HepG2 (cell line): ENCODE data around the gene LGALS9. TPM values are rescaled to one million over a fixed set of nuclear protein-coding genes. Genes with fewer than 3 reads are reported as not detected.

Source experiments
- ARNTL ChIP-seq: sonication (generic); formaldehyde crosslinking; IDR thresholded peaks from 2 replicates; pipeline ENCODE4 v1.4.0; 2020; ENCODE audit warnings: mild to moderate bottlenecking, missing genetic modification reagents
- DRAP1 ChIP-seq: IDR thresholded peaks from 2 replicates; pipeline ENCODE4 v1.6.1; 2016; ENCODE audit warnings: missing genetic modification reagents, missing compliant biosample characterization
- MTF2 ChIP-seq: sonication (generic); formaldehyde crosslinking; IDR thresholded peaks from 2 replicates; pipeline ENCODE4 v1.5.0; 2020; ENCODE audit warnings: missing genetic modification reagents, borderline replicate concordance
- NFE2L1 ChIP-seq: sonication (generic); formaldehyde crosslinking; IDR thresholded peaks from 2 replicates; pipeline ENCODE4 v1.4.0; 2020; ENCODE audit warnings: missing genetic modification reagents, mild to moderate bottlenecking, borderline replicate concordance
- NONO ChIP-seq, 2 experiments: fragments of 450-650 bp in 1 of 2; sonication (generic) in 1 of 2; formaldehyde crosslinking in 1 of 2; IDR thresholded peaks in 1 of 2; conservative IDR thresholded peaks in 1 of 2; 2 replicates each; pipeline versions ENCODE4 v1.6.1 to v1.8.0; 2017 to 2022; ENCODE audit warnings: mild to moderate bottlenecking in 1 of 2, missing genetic modification reagents in 1 of 2, moderate library complexity in 1 of 2
- RBM22 ChIP-seq: fragments of 200-400 bp; formaldehyde crosslinking; optimal IDR thresholded peaks from 2 replicates; pipeline ENCODE3; 2017; ENCODE audit warnings: mild to moderate bottlenecking, low read length, moderate library complexity
- SMAD1 ChIP-seq: sonication (generic); formaldehyde crosslinking; IDR thresholded peaks from 2 replicates; pipeline ENCODE4 v1.4.0; 2020; ENCODE audit warnings: missing genetic modification reagents, low read depth, mild to moderate bottlenecking, borderline replicate concordance
- STAG1 ChIP-seq: sonication (generic); formaldehyde crosslinking; IDR thresholded peaks from 2 replicates; pipeline ENCODE4 v1.4.0; 2020; ENCODE audit warnings: missing genetic modification reagents
- TBL1XR1 ChIP-seq: fragments of 150-350 bp; IDR thresholded peaks from 2 replicates; pipeline ENCODE4 v1.6.1; 2014; ENCODE audit warnings: borderline replicate concordance, low read length; ENCODE audit not compliant: partially characterized antibody
- TMF1 ChIP-seq: sonication (generic); formaldehyde crosslinking; IDR thresholded peaks from 2 replicates; pipeline ENCODE4 v1.8.1; 2022; ENCODE audit warnings: low read depth, missing genetic modification reagents
- ZNF124 ChIP-seq: sonication (generic); formaldehyde crosslinking; IDR thresholded peaks from 2 replicates; pipeline ENCODE4 v1.4.0; 2020; ENCODE audit warnings: missing genetic modification reagents
- ZNF337 ChIP-seq: sonication (generic); formaldehyde crosslinking; IDR thresholded peaks from 2 replicates; pipeline ENCODE4 v1.5.1; 2020; ENCODE audit warnings: missing genetic modification reagents, low read depth, mild to moderate bottlenecking, borderline replicate concordance
- ZNF468 ChIP-seq: sonication (generic); formaldehyde crosslinking; IDR thresholded peaks from 2 replicates; pipeline ENCODE4 v1.8.0; 2022; ENCODE audit warnings: mild to moderate bottlenecking, moderate library complexity, missing genetic modification reagents
- ZNF501 ChIP-seq: sonication (generic); formaldehyde crosslinking; IDR thresholded peaks from 2 replicates; pipeline ENCODE4 v1.5.1; 2020; ENCODE audit warnings: mild to moderate bottlenecking, moderate library complexity, missing genetic modification reagents
- ZNF644 ChIP-seq: IDR thresholded peaks from 2 replicates; pipeline ENCODE4 v1.6.1; 2016; ENCODE audit warnings: low read depth
- ZNF784 ChIP-seq: sonication (generic); formaldehyde crosslinking; IDR thresholded peaks from 2 replicates; pipeline ENCODE4 v1.5.1; 2020; ENCODE audit warnings: missing genetic modification reagents, mild to moderate bottlenecking, borderline replicate concordance
- ZNF83 ChIP-seq: sonication (generic); formaldehyde crosslinking; IDR thresholded peaks from 2 replicates; pipeline ENCODE4 v1.4.0; 2020; ENCODE audit warnings: missing genetic modification reagents, mild to moderate bottlenecking, borderline replicate concordance
- polyA plus RNA-seq, 8 experiments: library from polyadenylated mRNA; depleted of rRNA in 3 of 8; stranded (reverse) in 7 of 8; unstranded in 1 of 8; fragments of >200 nt; fragmentation: Illumina TruSeq in 4 of 8; extraction: Trizol in 4 of 8; gene quantifications; 2 replicates each; pipeline versions ENCODE4 v1.2.1 to v1.2.3, GENCODE V29; 2011 to 2016; ENCODE audit warnings: low read depth in 4 of 8, missing spikeins in 1 of 8, mixed read lengths in 1 of 8; ENCODE audit not compliant: insufficient read depth in 1 of 8
- total RNA-seq, 5 experiments: library from RNA; depleted of rRNA; stranded (reverse); fragments of >200 nt; fragmentation: Illumina TruSeq; extraction: Trizol; gene quantifications; 2 replicates each; pipeline ENCODE4 v1.2.3, GENCODE V29; 2016; ENCODE audit warnings: low read depth in 1 of 5
- TF ChIP-seq, protein P1 (sequence below): sonication (generic); formaldehyde crosslinking; IDR thresholded peaks from 2 replicates; pipeline ENCODE4 v1.4.0; 2020; ENCODE audit warnings: missing genetic modification reagents
- TF ChIP-seq, protein P2 (sequence below): sonication (generic); formaldehyde crosslinking; IDR thresholded peaks from 2 replicates; pipeline ENCODE4 v1.4.0; 2020; ENCODE audit warnings: mild to moderate bottlenecking, missing genetic modification reagents
- TF ChIP-seq, protein P3 (sequence below): sonication (generic); formaldehyde crosslinking; IDR thresholded peaks from 2 replicates; pipeline ENCODE4 v1.5.1; 2020; ENCODE audit warnings: mild to moderate bottlenecking, moderate library complexity, missing genetic modification reagents

LGALS9 gene
- total and polyA plus RNA-seq, 2 of the 13 experiments (the other 11 are each of a cell fraction or from before 2014, with no cell fraction given): 0.40 to 1.4 TPM

DNA sequence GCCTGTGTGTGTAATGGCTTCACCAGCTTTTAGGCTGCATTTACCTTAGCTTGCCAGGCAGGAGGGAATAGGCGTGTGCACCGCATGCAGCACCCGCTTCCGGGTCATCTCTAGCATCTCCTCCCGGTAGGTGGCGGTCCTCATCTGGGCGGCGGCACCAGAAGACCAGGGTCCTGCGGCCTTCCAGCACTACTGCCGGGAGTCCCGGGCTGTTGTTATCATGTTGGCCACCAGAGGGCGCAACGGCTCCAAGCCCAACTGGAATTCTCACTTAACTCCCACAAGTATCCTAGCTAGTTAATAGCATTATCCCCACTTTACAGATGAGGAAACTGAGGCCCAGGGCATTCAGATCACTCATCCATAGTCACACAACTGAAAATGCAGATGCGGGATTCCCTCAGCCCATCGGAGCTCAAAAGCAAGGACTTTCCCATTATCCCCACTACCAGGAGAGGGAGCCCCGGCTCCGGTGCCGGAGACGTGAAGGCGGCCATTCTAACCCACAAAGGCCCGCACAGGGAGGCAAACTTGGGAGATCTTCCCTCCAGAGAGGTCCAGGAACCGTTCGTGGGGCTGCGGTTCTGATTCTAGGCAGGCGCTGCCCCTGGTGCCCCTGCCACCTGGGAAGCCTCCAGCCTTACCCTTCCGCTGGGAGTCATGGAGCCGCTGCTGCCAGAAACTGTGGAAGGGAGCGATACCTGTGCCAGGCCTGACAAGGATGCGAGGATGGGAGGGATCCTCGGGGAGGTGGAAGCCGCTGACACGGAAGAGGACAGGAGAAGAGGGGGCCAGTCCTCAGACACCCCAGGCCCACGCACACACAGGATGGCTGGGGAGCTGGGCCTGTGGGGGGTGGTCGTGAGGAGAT is 23.9 kb downstream of the LGALS9 start (continued):
- TF ChIP-seq TMF1 (CRISPR knock-in tag) (no peak), ARNTL (no peak), ZNF644 (CRISPR knock-in tag) (no peak), MTF2 (CRISPR knock-in tag) (no peak), NONO (IDR thresholded peaks at IDR 0.05) (no peak), NONO (CRISPR knock-in tag; conservative IDR thresholded peaks at IDR 0.05) (0 out of 2 replicates have a peak, but pooled peaks have one; percentile 29), RBM22 (no peak), ZNF83 (CRISPR knock-in tag) (no peak), ZNF124 (CRISPR knock-in tag) (no peak), ZNF501 (CRISPR knock-in tag) (no peak), ZNF468 (no peak), SMAD1 (CRISPR knock-in tag) (no peak), ZNF784 (CRISPR knock-in tag) (no peak), DRAP1 (CRISPR knock-in tag) (no peak), STAG1 (peak; percentile 73), TBL1XR1 (no peak), NFE2L1 (CRISPR knock-in tag) (no peak), ZNF337 (CRISPR knock-in tag) (no peak)
- TF ChIP-seq, protein P1, sequence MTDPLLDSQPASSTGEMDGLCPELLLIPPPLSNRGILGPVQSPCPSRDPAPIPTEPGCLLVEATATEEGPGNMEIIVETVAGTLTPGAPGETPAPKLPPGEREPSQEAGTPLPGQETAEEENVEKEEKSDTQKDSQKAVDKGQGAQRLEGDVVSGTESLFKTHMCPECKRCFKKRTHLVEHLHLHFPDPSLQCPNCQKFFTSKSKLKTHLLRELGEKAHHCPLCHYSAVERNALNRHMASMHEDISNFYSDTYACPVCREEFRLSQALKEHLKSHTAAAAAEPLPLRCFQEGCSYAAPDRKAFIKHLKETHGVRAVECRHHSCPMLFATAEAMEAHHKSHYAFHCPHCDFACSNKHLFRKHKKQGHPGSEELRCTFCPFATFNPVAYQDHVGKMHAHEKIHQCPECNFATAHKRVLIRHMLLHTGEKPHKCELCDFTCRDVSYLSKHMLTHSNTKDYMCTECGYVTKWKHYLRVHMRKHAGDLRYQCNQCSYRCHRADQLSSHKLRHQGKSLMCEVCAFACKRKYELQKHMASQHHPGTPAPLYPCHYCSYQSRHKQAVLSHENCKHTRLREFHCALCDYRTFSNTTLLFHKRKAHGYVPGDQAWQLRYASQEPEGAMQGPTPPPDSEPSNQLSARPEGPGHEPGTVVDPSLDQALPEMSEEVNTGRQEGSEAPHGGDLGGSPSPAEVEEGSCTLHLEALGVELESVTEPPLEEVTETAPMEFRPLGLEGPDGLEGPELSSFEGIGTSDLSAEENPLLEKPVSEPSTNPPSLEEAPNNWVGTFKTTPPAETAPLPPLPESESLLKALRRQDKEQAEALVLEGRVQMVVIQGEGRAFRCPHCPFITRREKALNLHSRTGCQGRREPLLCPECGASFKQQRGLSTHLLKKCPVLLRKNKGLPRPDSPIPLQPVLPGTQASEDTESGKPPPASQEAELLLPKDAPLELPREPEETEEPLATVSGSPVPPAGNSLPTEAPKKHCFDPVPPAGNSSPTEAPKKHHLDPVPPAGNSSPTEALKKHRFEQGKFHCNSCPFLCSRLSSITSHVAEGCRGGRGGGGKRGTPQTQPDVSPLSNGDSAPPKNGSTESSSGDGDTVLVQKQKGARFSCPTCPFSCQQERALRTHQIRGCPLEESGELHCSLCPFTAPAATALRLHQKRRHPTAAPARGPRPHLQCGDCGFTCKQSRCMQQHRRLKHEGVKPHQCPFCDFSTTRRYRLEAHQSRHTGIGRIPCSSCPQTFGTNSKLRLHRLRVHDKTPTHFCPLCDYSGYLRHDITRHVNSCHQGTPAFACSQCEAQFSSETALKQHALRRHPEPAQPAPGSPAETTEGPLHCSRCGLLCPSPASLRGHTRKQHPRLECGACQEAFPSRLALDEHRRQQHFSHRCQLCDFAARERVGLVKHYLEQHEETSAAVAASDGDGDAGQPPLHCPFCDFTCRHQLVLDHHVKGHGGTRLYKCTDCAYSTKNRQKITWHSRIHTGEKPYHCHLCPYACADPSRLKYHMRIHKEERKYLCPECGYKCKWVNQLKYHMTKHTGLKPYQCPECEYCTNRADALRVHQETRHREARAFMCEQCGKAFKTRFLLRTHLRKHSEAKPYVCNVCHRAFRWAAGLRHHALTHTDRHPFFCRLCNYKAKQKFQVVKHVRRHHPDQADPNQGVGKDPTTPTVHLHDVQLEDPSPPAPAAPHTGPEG (CRISPR knock-in tag): no peak
- TF ChIP-seq, protein P2, sequence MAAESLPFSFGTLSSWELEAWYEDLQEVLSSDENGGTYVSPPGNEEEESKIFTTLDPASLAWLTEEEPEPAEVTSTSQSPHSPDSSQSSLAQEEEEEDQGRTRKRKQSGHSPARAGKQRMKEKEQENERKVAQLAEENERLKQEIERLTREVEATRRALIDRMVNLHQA (CRISPR knock-in tag): no peak
- TF ChIP-seq, protein P3, sequence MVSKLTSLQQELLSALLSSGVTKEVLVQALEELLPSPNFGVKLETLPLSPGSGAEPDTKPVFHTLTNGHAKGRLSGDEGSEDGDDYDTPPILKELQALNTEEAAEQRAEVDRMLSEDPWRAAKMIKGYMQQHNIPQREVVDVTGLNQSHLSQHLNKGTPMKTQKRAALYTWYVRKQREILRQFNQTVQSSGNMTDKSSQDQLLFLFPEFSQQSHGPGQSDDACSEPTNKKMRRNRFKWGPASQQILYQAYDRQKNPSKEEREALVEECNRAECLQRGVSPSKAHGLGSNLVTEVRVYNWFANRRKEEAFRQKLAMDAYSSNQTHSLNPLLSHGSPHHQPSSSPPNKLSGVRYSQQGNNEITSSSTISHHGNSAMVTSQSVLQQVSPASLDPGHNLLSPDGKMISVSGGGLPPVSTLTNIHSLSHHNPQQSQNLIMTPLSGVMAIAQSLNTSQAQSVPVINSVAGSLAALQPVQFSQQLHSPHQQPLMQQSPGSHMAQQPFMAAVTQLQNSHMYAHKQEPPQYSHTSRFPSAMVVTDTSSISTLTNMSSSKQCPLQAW (CRISPR knock-in tag): no peak
